Cardiac muscle cell (in vitro differentiated cells and primary cell): ENCODE data around the gene AURKAIP1. TPM values are rescaled to one million over a fixed set of nuclear protein-coding genes. Genes with fewer than 3 reads are reported as not detected.
"Not testable (repeated sequence)": the region's sequence is repeated elsewhere in the genome, so short reads cannot be mapped to it uniquely, and the experiment has no call there.

Experiments
- DNase-seq, 2 donors: peaks; one replicate each; pipeline versions ENCODE4 v3.0.0 to v3.0.0-alpha.2; 2010 to 2017; ENCODE audit warnings: low read depth in 1 of 2, low spot score in 1 of 2
- H3K27ac ChIP-seq: fragments of 200-600 bp; sonication (generic); 2 replicates; pipeline ENCODE4 v1.5.1; 2016
- H3K27me3 ChIP-seq: fragments of 200-600 bp; sonication (generic); 2 replicates; pipeline ENCODE4 v1.6.0; 2016; ENCODE audit warnings: control low read depth
- H3K36me3 ChIP-seq: fragments of 200-600 bp; sonication (generic); 2 replicates; pipeline ENCODE4 v1.5.1; 2016; ENCODE audit warnings: control low read depth
- H3K4me1 ChIP-seq: fragments of 200-600 bp; sonication (generic); 2 replicates; pipeline ENCODE4 v1.8.1; 2017; ENCODE audit warnings: low read depth, mild to moderate bottlenecking, mixed run types
- H3K4me3 ChIP-seq: fragments of 200-600 bp; sonication (generic); 2 replicates; pipeline ENCODE4 v1.5.1; 2016; ENCODE audit warnings: mild to moderate bottlenecking
- H3K9me3 ChIP-seq: fragments of 200-600 bp; sonication (generic); 2 replicates; pipeline ENCODE4 v1.5.1; 2017; ENCODE audit warnings: low read depth, mild to moderate bottlenecking, control low read depth
- CTCF ChIP-seq: IDR thresholded peaks from 2 replicates; pipeline ENCODE4 v1.5.1; 2012; ENCODE audit warnings: low read depth, mild to moderate bottlenecking, low read length
- polyA plus RNA-seq: library from polyadenylated mRNA; unstranded; fragments of >200 nt; fragmentation: Nextera tagmentation; extraction: Ambion mirVana; gene quantifications from 2 replicates; pipeline ENCODE4 v1.2.1, GENCODE V29; 2016
- total RNA-seq: library from RNA; depleted of rRNA; stranded (reverse); fragments of >200 nt; gene quantifications from 2 replicates; pipeline ENCODE4 v1.2.3, GENCODE V29; 2016

AURKAIP1 gene
- total and polyA plus RNA-seq, 2 experiments from 2014 or later: 235 to 305 TPM

- no peaks in the 10 kb centered on the region for H3K27me3 ChIP-seq
- no peak overlapping the region for H3K4me3 ChIP-seq
- H3K4me1 ChIP-seq: peaks cover 5% of the 10 kb centered on the region
- no peak overlapping the region for H3K27ac ChIP-seq
- TF ChIP-seq CTCF: peak; percentile 94
- H3K9me3 ChIP-seq: no peaks in the 10 kb centered on the region
- DNase-seq: peak; percentile 60 to 76
- H3K36me3 ChIP-seq: peaks cover 4% of the 10 kb centered on the region
Measured at GRCh38 chr1:1371746-1372711, 3.0 kb downstream of the AURKAIP1 start.

GRCh38 chr1:1371364-1371745, 3.7 kb downstream of the AURKAIP1 start:
- peaks cover 5% of the 10 kb centered on the region for H3K4me1 ChIP-seq
- peaks cover 4% of the 10 kb centered on the region for H3K36me3 ChIP-seq
- H3K27me3 ChIP-seq: no peaks in the 10 kb centered on the region
- no peaks in the 10 kb centered on the region for H3K9me3 ChIP-seq
- no peak for TF ChIP-seq CTCF
- H3K27ac ChIP-seq: no peak overlapping the region
- DNase-seq: peak in 1 of 2 donors; percentile 24
- no peak overlapping the region for H3K4me3 ChIP-seq

- H3K27ac ChIP-seq: no peak overlapping the region
- no peaks in the 10 kb centered on the region for H3K27me3 ChIP-seq
- no peak overlapping the region for H3K4me3 ChIP-seq
- peaks cover 4% of the 10 kb centered on the region for H3K36me3 ChIP-seq
- no peak for TF ChIP-seq CTCF
- no peaks in the 10 kb centered on the region for H3K9me3 ChIP-seq
- peaks cover 5% of the 10 kb centered on the region for H3K4me1 ChIP-seq
- DNase-seq: no peak
Measured at GRCh38 chr1:1370771-1371300, 4.2 kb downstream of the AURKAIP1 start.

GRCh38 chr1:1370094-1370493, 4.9 kb downstream of the AURKAIP1 start:
- not testable (repeated sequence) for H3K27me3 ChIP-seq, DNase-seq

GRCh38 chr1:1367315-1367714, 7.7 kb downstream of the AURKAIP1 start:
- H3K27me3 ChIP-seq: no peaks in the 10 kb centered on the region
- no peaks in the 10 kb centered on the region for H3K36me3 ChIP-seq
- H3K9me3 ChIP-seq: no peaks in the 10 kb centered on the region
- no peaks in the 10 kb centered on the region for H3K4me1 ChIP-seq
- H3K4me3 ChIP-seq: no peak overlapping the region
- DNase-seq: no peak
- TF ChIP-seq CTCF: no peak
- no peak overlapping the region for H3K27ac ChIP-seq

More at GRCh38 chr1:1370094-1370493, 4.9 kb downstream of the AURKAIP1 start:
- H3K4me1 ChIP-seq, H3K27ac ChIP-seq, H3K36me3 ChIP-seq, H3K9me3 ChIP-seq, H3K4me3 ChIP-seq: not testable (repeated sequence)

DNA sequence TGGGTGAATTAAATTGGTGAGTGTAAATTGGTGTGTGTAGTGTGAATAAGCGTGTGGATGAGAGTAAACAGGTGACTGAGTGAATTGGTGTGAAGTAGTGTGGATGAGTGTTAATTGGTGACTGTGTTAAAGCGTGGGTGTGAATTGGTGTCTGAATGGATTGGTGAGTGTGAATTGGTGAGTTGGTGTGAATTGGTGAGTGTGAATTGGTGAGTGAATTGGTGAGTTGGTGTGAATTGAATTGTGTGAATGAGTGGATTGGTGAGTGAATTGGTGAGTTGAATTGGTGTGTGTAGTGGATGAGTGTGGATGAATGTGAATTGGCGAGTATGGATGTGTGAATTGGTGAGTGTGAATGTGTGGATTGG, 8.3 kb downstream of the AURKAIP1 start:
- H3K4me1 ChIP-seq: peaks cover 3% of the 10 kb centered on the region
- H3K36me3 ChIP-seq: no peaks in the 10 kb centered on the region
- TF ChIP-seq CTCF: no peak
- DNase-seq: no peak
- H3K27me3 ChIP-seq: no peaks in the 10 kb centered on the region
- no peak overlapping the region for H3K27ac ChIP-seq
- no peaks in the 10 kb centered on the region for H3K9me3 ChIP-seq
- H3K4me3 ChIP-seq: no peak overlapping the region
